Activated T-cell treated with anti-CD3 and anti-CD28 coated beads, Interleukin-2, amount 50 U/mL, for 24 hours (primary cell): Measurements from ENCODE around the gene NFKB2.

ENCODE experiments used
- DNase-seq: peaks from one replicate; pipeline ENCODE4 v3.0.0-alpha.2; 2020
- H3K27ac Mint-ChIP-seq: 2 replicates; pipeline ENCODE4 v1.8.0; 2020; ENCODE audit warnings: mild to moderate bottlenecking, mixed read lengths
- H3K27me3 Mint-ChIP-seq: 2 replicates; pipeline ENCODE4 v1.8.0; 2020; ENCODE audit warnings: mixed read lengths
- H3K36me3 Mint-ChIP-seq: 2 replicates; pipeline ENCODE4 v1.8.0; 2020; ENCODE audit warnings: low read depth, mixed read lengths
- H3K4me1 Mint-ChIP-seq: 2 replicates; pipeline ENCODE4 v1.8.0; 2020; ENCODE audit warnings: low read depth, mixed read lengths
- H3K4me3 Mint-ChIP-seq: 2 replicates; pipeline ENCODE4 v1.8.0; 2020; ENCODE audit warnings: mild to moderate bottlenecking, moderate library complexity, mixed read lengths
- H3K9me3 Mint-ChIP-seq: 2 replicates; pipeline ENCODE4 v1.8.0; 2020; ENCODE audit warnings: mixed read lengths

NFKB2 gene

DNA sequence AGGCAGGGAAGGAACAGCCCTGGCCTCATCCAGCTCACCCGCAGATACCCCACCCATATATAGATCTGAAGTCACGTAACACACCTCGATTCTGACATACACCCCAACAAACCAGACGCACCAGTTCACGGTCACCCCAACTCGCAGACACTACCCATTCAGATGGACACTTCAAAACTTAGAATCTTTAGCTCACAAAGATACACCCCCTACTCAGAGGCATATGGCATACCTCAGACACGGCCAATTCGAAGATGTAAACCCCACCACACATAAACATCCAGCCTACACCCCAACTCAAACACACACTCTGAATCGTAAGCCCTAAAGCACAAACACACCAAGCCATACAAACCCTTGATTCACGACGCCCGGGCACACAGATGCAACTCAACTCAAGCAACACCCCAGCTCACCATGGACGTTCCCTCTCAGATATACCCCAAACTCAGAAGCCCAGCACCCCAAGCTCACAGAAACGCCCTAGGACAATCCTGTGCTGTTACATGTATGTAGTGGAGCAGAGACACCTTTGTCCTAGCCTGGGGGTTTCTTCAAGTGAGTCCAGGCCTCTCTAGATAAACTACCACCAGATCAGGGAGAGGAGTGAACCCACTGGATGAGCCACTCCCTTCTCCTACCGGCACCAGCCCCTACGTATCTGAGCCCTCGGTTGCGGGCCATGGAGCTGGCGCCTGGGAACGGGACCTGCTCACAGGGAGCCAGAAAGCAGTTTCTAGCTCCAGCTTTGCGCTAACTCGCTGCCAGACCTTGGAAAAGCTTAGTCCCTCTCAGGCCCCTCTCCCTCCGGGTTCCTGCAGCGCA, 14.3 kb downstream of the NFKB2 start:
- Mint-ChIP-seq H3K27ac (peak overlapping the region; percentile 81), H3K4me3 (peak overlapping the region; percentile 72), H3K4me1 (peaks cover 43% of the 10 kb centered on the region), H3K9me3 (no peaks in the 10 kb centered on the region), H3K27me3 (peaks cover 28% of the 10 kb centered on the region), H3K36me3 (peaks cover under 1% of the 10 kb centered on the region)
- no peak for DNase-seq

DNA sequence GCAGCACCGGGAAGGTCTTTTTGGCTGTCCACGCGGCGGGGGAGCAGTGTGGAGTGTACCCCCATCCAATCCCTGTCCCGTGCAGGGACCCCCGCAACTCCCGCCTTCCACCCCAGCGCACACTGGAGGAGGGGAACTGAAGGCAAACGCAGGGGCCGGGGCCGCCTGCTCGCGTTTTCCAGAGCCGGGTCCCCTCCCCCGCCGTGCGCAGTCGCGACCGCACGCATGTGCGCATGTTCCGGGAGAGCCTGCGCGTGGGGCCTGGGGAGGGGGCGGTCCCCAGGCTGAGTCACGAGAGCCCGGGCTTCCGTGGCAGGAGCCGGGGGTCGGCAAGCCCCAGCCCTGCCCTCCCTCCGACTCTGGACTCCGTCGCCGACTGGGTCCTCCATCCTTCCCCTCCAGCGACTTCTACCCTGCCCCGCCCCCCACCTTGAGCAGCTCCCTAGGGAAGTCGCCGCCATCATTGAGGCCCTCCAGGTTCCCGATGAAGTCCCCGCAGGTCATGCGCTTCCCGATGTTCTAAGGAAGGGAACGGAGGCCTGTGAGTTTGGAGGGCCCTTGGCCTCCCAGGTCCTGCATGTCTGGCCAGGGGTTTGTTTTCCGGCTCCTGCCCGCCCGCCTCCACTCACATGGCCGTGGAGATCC, 15.0 kb downstream of the NFKB2 start:
- no peaks in the 10 kb centered on the region for H3K9me3 Mint-ChIP-seq
- H3K4me1 Mint-ChIP-seq: peaks cover 43% of the 10 kb centered on the region
- peaks cover 30% of the 10 kb centered on the region for H3K27me3 Mint-ChIP-seq
- peak overlapping the region; percentile 81 for H3K27ac Mint-ChIP-seq
- peak; percentile 79 for DNase-seq
- peak overlapping the region; percentile 72 for H3K4me3 Mint-ChIP-seq
- H3K36me3 Mint-ChIP-seq: no peaks in the 10 kb centered on the region

DNA sequence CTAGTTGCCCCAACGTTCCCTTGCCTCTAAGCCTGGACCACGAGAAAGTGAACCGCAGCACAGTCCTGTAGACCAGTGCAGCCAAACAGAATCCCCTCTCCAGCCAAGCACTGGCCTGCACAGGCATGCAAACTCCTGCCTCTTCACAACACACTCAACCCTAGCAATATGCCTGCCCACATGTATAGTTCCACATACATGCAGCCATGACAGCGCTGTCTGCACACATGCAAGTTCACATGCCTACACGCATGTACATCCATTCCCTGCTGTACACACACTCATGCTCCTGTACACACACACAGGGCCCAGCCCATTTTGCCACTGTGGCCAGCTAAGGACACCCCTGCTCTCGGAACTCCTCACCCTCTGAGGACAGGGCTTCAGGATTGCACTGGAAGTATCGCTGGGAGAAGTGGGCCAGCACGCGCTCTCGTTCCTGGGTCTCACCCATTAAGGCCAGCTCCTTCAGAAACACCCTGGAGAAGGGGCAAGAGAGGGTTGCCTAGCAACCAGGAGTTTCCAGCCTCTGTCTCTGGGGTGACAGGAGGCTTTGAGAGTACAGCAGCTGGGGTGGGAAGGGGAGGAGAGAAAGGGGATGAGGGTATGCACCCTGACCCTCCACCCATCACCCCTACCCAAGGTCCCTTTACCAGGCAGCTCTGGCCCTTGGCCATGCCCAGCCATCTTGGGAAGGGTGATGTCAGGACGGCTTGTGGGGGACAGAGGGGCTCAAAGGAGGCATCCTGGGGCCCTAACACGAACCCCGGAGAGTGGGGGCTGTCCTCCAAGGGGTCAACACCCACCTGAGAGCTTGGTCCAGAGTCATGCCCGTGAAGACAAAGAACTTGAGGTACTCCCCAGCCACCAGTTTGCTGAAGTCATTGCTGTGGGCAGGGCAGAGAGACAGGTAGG, 16.1 kb downstream of the NFKB2 start:
- H3K27me3 Mint-ChIP-seq: peaks cover 40% of the 10 kb centered on the region
- no peaks in the 10 kb centered on the region for H3K9me3 Mint-ChIP-seq
- peaks cover 43% of the 10 kb centered on the region for H3K4me1 Mint-ChIP-seq
- DNase-seq: no peak
- H3K36me3 Mint-ChIP-seq: no peaks in the 10 kb centered on the region
- H3K4me3 Mint-ChIP-seq: peak overlapping the region; percentile 67
- peak overlapping the region; percentile 81 for H3K27ac Mint-ChIP-seq

DNA sequence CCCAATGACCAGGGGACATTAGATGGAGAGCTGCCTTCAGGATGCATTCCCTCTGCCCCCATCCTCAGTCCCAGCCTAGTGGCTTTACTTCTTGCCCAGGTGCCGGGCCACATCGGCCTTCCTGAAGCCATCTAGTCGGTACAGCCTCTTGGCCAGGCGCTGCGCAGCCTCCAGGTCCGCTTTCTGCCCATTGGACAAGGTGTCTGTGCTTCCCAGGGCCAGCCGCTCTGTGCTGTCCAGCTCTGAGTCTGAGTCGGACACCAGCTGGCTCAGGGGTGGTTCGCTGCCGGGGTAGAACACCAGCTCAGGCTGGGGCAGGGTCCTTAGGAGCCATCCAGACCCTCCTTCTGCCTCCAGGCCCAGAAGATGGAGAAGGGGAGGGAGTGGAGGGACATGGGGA, 16.8 kb downstream of the NFKB2 start:
- H3K27ac Mint-ChIP-seq: no peak overlapping the region

DNA sequence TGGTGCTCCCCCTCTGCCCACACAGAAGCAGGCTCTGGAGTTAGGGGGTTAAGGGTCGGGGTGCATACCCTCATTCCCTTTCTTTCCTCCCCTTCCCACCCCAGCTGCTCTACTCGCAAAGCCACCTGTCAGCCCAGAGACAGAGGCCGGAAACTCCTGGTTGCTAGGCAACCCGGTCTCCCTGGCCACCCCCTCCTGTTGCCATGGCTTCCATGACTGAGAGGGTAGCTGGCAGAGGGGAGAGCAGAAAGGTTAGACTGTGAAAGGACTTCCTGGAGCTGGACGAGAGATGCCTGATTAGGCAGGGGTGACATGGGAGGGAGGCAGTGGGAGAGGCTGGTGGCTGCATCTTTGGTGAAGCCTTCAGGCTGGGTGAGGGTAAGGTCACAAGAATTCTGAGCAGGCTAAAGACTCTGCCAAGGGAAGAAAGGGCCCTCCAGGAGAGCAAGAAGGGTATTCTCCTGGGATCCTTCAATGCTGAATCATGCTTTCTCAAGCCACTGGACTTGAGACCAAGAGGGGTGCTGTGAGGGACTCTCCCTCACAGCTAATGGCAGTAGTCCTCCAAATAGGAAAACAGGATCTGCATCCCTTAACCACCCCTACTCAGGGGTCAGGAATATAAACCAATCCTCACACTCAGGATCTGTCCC, 17.7 kb downstream of the NFKB2 start:
- Mint-ChIP-seq H3K27me3 (peaks cover 51% of the 10 kb centered on the region), H3K27ac (peak overlapping the region; percentile 47), H3K9me3 (no peaks in the 10 kb centered on the region)

More for the DNA sequence above, 16.8 kb downstream of the NFKB2 start:
- peaks cover 41% of the 10 kb centered on the region for H3K4me1 Mint-ChIP-seq
- H3K9me3 Mint-ChIP-seq: no peaks in the 10 kb centered on the region
- H3K4me3 Mint-ChIP-seq: no peak overlapping the region
- DNase-seq: no peak
- peaks cover 44% of the 10 kb centered on the region for H3K27me3 Mint-ChIP-seq
- H3K36me3 Mint-ChIP-seq: no peaks in the 10 kb centered on the region

DNA sequence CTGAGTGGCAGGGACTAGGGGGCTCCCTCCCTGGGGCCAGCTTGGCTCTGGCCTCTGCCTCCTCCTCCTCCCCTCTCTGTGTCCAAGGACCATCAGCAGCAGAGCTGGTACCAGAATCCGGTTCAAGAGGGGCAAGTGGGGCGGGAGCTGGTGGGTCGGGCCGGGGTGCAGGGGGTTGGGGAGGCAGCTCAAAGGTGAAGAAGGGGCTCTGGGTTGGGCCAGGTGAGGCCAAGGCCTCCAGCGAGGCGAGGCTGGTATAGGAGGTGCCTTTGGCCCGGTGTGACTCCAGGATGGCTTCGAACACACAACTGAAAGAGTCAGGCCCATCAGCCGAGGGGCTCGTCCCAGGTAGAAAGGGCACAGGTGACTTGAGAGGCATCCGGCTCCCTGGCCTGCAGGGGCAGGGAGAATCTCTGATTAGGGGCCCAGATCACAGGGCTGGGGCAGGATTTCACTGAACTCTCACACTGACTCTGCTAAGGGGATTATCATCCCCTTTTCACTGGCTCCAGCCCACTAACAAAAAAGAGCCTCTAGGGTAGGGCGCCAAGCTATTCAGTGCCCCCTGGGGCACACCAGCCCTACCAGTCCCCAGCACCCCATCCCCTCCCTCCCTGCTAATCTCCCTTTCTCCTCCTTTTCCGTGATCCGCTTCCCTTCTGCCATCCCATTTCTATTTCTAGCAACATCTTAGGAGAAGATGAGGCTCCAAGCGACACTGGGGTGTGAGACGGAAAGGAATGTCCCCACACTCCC, 18.5 kb downstream of the NFKB2 start:
- Mint-ChIP-seq H3K27me3 (peaks cover 53% of the 10 kb centered on the region), H3K9me3 (no peaks in the 10 kb centered on the region), H3K36me3 (no peaks in the 10 kb centered on the region), H3K4me1 (peaks cover 38% of the 10 kb centered on the region), H3K27ac (no peak overlapping the region), H3K4me3 (no peak overlapping the region)
- DNase-seq: no peak

More for the DNA sequence above, 17.7 kb downstream of the NFKB2 start:
- no peak overlapping the region for H3K4me3 Mint-ChIP-seq
- no peak for DNase-seq
- H3K36me3 Mint-ChIP-seq: no peaks in the 10 kb centered on the region
- peaks cover 37% of the 10 kb centered on the region for H3K4me1 Mint-ChIP-seq

DNA sequence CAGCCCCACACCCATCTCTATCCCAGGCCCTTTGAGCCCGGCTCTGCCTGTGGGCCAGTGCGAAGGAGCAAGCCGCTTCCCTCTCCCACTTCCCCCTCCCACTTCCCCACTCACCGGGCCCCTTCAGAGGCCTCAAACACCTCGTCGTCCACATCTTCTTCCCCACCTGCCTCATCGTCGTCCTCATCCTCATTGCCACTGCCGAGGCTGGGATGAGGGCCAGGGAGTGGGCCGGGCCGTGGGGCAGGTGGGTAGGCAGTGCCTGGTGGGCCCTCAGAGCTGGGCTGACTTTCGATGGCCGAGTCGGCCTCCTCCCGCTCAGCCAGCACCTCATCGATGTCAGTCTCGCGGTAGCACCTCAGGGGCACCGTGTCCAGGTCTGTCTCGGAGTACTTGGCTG, 19.2 kb downstream of the NFKB2 start:
- peaks cover 52% of the 10 kb centered on the region for H3K27me3 Mint-ChIP-seq
- no peak overlapping the region for H3K27ac Mint-ChIP-seq
- H3K4me1 Mint-ChIP-seq: peaks cover 41% of the 10 kb centered on the region
- H3K4me3 Mint-ChIP-seq: no peak overlapping the region
- no peaks in the 10 kb centered on the region for H3K36me3 Mint-ChIP-seq
- no peak for DNase-seq
- no peaks in the 10 kb centered on the region for H3K9me3 Mint-ChIP-seq

DNA sequence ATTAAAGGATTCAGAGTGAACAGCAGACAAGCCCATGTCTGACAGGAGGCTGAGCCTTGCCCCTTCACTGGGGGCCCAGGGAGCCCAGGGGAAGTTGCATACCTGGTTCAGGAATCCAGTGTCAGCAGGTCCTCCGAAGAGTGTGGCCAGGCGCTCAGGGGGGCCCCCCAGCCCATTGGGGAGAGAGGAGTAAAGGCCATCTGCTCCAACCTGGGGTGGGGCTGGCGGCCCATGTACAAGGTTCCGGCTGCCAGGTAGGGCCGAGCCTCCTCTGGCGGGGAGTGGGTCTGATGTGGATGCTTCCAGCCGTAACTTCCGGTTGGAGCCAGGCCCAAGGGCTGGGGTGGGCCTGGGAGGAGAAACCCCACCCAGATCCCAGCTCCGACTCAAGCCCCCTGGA, 20.8 kb downstream of the NFKB2 start:
- Mint-ChIP-seq H3K4me1 (peaks cover 40% of the 10 kb centered on the region), H3K4me3 (no peak overlapping the region), H3K9me3 (no peaks in the 10 kb centered on the region), H3K27ac (no peak overlapping the region), H3K27me3 (peaks cover 42% of the 10 kb centered on the region), H3K36me3 (peaks cover 5% of the 10 kb centered on the region)
- no peak for DNase-seq

DNA sequence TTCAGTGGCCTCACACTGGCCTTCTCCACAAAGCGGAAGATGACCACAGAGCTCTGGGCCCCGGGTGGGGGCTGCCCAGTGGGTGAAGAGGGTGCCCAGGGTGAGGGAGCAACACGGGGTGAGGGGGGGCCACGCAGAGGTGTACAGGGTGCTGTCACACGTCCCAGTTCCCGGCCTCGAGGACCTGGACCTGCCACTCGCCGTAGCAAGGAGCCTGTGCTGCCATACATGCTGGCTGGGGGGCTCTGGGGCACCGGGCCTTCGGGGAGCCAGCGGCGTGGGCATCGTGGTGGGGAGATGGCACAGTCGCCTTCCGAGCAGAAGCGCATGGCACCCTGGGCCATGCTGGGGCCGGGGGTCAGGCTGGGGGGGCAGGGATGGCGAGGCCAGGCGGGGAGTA, 21.2 kb downstream of the NFKB2 start:
- Mint-ChIP-seq H3K4me1 (peaks cover 37% of the 10 kb centered on the region), H3K36me3 (peaks cover 7% of the 10 kb centered on the region), H3K4me3 (no peak overlapping the region), H3K27me3 (peaks cover 39% of the 10 kb centered on the region), H3K27ac (no peak overlapping the region), H3K9me3 (no peaks in the 10 kb centered on the region)
- DNase-seq: no peak

DNA sequence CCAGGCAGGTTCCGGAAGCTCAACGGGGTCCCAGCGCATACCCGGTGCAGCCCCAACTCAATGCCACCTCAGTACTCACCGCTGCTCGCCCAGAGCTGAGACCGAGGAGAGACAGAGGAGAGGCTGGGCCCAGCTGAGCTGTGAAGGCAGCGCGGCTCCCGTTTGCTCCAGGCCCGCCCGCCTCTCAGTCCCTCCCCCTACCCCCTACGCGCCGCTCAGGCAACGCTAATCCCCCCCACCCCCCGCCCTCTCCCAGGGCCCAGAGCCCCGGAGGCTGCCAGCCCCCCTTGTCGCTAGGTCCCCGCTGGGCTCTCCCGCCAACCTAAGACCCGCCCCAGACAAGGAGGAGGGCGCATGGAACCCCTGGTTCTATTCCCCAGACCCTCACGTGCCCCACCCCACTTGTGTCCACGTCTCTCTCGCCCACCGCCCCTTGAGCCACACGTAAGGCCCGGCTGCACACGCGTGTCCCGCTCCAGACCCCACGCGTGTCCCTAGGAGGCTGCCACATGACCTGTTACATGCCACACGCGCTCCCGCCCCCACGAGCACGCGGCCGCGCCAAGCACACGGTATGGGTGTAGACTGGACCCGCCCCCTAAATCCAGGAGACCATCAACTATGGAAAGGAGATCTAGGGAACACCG, 23.2 kb downstream of the NFKB2 start, which contains the start of gene PSD:
TSS of gene PSD (minus strand) at position 164 of the 647 bp plus-strand sequence. CDS start 1,747 bp downstream, outside the sequence.
- peaks cover 36% of the 10 kb centered on the region for H3K27me3 Mint-ChIP-seq
- H3K4me3 Mint-ChIP-seq: peak within 1 kb of the TSS; percentile 93
- no peak for DNase-seq
- peaks cover 41% of the 10 kb centered on the region for H3K4me1 Mint-ChIP-seq
- no peaks in the 10 kb centered on the region for H3K9me3 Mint-ChIP-seq
- H3K36me3 Mint-ChIP-seq: peaks cover 26% of the 10 kb centered on the region
- peak within 1 kb of the TSS; percentile 53 for H3K27ac Mint-ChIP-seq

DNA sequence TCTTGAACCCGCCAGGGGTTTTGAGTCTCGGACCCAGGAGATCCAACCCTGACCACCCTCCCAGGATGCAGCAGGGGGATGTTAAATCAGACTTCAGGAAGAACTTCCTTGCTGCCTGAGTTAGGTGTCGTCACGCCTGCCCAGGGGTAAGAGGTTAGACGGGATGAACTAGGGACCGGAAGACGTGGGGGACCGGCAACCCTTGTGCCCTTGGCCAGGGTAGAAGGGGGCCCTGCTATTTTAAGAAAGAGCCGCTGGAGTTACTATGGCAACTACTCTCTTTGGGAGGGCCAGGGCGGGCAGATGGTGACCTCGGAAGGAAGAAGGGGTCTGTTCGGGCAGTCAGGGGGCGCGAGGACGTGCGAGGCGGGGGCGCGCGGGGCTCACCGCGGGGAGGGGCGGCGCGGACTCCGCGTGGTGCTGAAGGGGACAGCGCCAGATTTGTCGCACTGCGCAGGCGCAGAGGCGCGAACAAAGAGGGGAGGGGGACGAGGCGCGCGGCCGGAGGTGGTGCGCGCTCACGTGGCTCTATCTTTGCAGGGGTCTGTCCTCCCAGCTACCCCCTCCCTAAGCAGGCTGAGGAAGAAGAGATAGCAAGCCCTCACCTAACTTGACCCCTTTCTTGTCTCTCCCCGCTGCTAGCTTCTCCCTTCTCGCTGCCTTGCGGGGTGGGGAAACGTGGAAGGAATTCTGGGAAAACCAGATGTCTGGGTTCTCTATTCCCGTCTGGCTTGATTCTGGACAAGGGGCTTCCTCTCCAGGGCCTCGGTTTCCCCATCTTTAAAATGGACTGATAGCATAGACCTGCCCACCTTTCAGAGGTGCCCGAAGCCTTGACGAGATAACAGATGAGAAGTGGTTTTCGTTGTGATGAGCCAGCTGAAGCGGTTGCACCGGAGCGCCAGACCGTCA, 24.0 kb downstream of the NFKB2 start:
- no peaks in the 10 kb centered on the region for H3K9me3 Mint-ChIP-seq

DNA sequence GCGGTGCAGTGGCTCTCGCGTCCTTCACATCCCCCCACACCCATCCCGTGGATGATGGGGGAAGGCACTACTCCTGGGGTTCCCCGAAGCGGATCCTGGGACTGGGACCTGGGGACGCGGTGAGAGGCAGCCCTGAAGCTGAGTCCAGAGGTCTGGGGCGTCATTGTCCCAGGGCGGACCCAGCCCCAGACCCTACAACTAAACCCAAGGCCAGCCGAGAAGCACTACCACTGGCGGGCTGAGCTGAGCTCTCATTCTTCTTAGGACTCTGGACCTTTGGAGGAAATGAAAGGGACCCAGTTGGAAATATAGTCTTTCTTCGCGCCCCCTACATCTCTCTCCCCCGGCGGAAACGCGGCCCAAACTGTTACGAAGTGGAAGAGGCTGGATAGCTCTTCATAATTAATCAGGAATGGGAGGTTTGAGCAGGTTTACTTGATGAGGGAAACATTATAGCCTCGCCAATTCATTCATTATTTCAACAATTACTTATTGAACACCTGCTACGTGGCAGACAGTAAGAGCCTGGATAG, 24.7 kb downstream of the NFKB2 start:
- no peaks in the 10 kb centered on the region for H3K9me3 Mint-ChIP-seq
- peak overlapping the region; percentile 93 for H3K4me3 Mint-ChIP-seq
- H3K27me3 Mint-ChIP-seq: peaks cover 32% of the 10 kb centered on the region
- DNase-seq: no peak
- H3K27ac Mint-ChIP-seq: peak overlapping the region; percentile 98
- peaks cover 41% of the 10 kb centered on the region for H3K4me1 Mint-ChIP-seq
- peaks cover 37% of the 10 kb centered on the region for H3K36me3 Mint-ChIP-seq

More for the DNA sequence above, 24.0 kb downstream of the NFKB2 start:
- peak overlapping the region; percentile 93 for H3K4me3 Mint-ChIP-seq
- peak; percentile 82 for DNase-seq
- peaks cover 41% of the 10 kb centered on the region for H3K4me1 Mint-ChIP-seq
- H3K27ac Mint-ChIP-seq: peak overlapping the region; percentile 98
- H3K27me3 Mint-ChIP-seq: peaks cover 33% of the 10 kb centered on the region
- H3K36me3 Mint-ChIP-seq: peaks cover 34% of the 10 kb centered on the region
